Measurements from ENCODE around the gene PHLDA2.

The PHLDA2 gene

DNA sequence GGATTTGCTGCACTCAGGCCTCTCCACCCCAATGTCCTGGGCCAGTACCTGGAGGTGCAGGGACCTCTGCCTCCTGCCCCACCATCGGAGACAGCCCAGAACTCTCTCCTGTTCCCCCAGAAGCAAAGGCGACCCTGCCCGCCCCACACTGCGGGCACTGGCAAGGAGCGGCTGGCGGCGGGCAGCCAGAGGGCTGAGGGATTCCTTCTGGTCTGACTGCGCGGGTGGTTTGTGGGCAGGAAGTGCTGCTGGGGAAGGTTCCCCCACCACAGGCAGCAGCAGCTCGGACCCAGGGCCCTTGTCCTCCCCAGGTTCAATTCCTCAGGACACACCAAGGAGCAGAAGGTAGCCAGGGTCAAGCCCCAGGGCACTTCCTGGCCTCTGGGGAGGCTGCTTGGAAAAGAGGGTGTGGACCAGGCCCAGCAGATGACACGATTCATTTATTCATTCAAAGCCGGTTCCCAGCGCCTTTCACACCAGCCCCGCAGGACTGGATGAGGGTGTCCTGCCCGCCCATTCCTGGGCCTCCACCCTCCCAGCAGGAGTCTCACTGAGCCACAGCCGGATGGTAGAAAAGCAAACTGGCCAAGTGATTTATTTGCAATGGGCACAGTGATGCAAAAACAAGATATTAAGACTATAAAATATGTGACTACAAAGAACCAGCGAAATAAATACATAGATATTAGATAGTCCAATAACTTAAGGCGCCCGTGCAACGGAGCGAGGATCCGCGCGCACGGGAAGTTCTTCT, 1.2 kb downstream of the PHLDA2 start:
- no peak for DNase-seq

DNA sequence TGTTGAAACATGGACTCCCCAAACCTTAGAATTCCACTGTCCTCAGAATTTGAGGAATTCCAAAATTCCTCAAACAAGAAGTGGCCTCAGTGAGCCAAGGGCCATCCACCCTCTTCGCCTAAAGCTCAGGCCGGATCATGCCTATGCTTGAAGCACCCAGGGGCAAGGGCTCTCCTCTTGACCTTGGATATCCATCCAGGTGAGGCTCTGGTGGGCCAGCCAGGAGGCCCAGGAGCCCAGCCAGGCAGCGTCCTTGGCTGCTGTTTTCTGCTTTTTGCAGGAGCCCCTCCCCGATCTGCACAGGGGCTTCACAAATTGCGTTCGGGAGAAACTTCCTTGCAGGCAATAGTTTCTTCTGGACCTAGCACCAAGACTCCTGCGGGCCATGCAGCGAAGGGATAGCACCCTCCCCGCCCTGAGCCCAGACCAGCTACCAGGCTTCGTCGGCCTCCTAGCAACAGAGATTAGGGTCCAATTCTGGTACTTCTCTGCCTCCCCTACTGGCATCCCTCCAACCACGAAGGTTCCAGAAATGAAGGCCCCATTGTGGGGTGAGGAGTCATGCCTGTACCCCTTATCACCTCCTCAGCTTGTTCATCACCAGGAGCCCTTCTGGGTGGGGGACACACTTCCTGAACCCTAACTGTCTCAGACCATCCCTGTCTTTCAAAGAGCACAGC, 2.0 kb downstream of the PHLDA2 start:
- no peak for DNase-seq

DNA sequence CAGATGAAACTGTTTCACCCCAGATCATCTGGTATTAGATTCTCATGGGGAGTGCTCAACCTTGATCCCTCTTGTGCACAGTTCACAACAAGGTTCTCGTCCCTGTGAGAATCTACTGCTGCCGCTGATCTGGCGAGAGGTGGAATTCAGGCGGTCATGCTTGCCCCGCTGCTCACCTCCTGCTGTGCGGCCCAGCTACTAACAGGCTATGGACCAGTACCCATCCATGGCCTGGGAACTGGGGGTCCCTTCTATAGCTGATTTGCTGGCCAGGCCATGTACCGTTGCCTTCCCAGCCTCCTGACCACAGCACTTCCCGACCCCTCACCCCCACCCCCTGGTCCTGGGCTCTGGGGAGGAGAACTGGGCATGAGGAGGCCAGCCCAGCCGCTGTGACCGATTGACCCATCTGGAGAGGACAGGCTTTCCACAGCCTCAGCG, 2.6 kb downstream of the PHLDA2 start:
- no peak for DNase-seq

DNA sequence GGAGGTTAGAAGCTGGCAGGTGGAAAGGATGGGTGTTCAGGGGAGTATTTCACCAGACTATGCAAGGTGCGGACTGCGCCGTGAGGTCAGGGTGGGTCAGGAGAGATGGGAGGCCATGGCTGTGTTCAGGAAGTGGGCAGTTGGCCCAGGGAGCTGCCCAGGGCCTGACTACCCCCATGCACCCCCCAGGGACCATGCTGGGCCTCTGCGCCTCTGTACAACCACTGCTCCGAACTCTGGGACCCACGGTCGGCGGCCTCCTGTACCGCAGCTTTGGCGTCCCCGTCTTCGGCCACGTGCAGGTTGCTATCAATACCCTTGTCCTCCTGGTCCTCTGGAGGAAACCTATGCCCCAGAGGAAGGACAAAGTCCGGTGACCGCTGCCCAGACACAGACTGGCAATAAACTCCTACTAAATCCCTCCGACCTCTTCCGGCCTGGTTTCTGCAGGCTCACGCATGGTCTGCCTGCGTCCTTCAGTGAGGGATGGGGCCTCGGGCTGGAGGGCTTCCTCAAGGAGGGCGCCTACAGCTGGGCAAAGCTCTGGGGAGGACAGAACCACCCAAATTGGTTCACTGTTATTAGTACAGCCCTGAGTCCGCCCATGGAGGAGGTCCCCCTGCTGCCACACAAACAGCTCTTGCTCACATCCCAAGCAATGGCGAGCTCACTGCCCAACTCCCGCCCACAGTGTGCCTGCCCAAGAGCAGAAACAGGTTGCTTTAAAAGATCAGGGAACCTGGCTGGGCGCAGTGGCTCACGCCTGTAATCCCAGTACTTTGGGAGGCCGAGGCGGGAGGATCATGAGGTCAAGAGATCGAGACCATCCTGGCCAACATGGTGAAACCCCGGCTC, 4.2 kb downstream of the PHLDA2 start:
- no peak for DNase-seq

DNA sequence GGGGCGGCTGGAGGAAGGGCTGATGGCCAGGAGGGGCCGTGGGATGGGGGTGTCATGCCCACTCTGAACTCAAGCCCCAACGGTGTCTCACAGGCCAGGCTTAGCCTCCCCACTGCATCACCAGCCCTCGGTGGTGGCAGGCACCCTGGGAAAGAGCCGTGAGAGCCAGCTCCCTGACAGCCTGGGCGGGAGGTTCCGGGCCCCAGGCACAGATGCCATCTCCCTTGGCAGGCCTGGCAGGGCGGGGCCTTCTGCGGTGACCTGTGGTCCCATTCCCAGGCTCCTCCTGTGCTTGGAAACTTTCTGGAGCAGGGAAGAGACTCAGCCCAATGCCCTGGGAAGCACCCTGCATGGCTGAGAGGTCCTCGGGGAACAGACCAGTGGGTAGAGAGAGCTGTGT, 4.8 kb downstream of the PHLDA2 start:
- no peak for DNase-seq

DNA sequence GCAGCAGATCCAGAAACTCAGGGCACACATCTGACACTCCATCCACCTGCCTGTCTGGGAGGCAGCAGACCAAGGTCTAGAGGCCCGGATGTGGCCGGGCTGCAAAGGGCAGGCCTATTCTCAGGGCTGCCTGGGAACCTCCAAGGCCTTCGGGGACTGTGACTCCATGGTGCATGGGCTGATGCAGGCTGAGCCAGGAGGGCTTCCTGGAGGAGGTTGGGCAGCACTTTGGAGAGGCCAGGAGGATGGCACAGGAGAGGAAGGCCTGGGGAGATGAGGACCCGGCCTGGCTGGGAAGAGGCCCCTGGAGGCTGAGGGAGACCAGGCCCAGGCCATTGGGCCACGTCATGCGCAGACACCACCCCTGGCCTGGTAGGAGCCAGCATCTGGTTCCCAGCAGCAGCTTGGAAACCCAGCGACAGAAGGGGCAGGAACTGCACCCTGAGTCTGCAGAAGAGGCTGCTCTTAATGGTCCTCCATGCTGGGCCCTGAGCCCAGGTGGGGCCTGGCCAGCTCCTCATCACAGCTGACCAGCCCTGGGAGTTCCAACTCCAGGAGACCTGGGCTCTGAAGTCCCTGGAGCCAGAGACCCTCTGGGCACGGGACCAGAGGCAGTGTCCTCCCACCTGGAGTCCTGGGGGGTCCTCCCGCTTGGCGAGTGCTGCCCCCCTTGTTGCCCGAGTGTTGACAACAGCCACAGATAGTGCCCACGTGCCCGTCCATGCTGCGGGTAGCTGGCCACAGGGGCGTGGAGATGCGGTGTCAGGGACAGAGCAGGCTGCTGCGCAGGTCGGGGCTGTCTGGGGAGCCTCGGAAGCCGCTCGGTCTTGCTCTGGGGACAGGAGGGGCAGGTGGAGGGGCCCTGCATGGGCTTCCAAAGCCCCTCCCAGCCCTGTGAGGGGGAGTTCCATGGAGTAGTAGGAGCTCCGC, 5.5 kb downstream of the PHLDA2 start:
- no peak for DNase-seq

DNA sequence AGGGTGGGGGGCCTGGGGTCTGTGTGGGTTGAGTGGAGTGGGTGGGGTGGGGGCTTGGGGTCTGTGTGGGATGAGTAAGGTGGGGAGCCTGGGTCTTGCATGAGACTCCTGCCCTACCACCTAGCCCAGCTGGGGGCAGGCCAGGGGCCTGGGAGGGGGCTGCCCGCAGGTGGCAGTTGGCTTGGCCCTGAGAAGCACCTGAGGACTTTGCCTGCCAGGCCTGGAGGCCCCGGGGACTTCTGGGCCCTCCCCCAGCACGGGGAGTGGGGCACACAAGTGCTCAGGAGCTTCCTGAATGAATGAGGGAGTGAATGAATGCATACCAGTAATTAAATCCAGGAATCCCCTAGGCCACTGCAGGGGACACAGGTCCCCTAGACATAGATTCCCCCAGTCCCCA, 6.6 kb downstream of the PHLDA2 start:
- no peak for DNase-seq

DNA sequence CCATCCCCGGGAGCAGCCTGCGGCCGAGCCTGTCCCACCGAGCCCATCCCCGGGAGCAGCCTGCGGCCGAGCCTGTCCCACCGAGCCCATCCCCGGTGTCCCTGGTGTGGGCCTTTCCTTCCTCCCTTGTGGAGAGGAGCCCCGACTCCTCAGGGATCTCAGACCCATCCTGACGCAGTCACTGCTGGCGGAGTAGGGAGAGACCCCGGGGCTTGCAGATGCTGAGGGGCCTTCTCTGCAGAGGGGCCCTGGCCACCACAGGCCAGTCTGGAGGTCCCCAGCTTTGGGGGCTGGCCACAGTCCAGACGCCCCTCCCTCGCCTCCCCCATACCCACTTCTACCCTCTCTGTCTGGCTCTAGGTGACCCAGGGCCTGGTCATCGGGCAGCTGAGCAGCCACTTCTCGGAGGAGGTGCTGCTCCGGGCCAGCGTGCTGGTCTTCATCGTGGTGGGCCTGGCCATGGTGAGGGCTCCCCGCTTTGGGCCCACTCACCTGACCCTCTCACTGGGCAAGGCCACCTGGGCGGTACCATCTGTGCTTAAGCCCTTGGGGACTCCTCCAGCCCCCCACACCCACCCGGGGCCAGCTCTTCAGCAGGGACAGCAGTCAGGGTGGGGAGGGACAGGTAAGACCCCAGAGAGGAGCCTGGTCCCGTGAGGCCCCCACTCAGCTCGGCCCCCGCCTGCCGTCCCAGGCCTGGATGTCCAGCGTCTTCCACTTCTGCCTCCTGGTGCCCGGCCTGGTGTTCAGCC, 7.3 kb downstream of the PHLDA2 start:
- no peak for DNase-seq

DNA sequence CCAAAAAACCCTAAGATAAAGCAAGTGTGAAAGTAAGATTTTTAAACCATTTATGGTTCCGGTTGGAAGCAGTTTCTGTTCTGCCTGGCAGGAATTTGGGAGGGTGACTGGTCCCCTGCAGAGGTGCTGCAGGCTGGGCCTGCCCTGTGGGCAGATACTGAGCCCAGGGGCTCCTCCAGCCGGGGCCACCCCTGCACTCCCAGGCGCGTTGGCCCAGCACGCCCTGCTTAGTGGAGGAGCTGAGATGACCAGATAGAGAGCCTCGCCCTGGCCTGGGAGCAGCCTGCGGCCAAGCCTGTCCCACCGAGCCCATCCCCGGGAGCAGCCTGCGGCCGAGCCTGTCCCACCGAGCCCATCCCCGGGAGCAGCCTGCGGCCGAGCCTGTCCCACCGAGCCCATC, 8.0 kb downstream of the PHLDA2 start:
- no peak for DNase-seq

DNA sequence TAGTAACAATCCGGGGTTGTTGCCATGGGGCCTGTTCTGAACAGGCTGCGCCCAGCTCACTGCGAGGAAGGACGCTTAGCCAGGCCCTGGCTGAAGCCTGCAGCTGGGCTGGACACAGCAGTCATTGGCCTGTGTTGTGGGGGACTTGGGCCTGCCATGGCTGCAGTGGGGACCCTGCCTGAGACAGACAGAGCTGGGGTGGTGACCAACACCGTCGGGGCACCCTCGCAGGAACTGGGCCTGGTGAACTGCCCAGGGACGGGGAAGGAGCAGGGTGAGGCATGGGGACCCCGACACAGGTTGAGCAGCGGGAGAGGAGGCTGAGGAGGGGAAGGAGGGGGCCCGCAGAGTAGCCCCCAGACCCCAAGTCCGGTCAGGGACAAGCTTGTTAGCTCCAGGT, 8.9 kb downstream of the PHLDA2 start:
- no peak for DNase-seq

DNA sequence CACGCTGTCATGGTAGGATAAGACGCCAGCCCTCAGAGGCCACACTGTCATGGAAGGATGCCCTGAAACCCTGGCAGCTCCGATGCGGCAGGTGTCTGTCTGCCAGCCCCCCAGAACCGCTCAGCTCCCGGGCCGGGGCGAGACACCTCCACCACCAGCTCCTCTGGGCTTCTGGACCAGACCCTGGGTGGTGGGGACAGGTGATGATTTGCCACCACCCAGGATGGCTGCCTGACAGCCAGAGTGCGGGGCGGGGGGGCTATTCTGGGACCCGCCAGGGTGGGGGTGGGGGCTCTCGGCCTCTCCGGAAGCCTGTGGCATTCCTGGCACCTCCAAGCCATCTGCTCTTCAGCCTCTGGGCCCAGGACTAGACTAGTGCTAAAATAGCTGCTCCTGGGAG, 9.4 kb downstream of the PHLDA2 start:
- DNase-seq, result no peak

DNA sequence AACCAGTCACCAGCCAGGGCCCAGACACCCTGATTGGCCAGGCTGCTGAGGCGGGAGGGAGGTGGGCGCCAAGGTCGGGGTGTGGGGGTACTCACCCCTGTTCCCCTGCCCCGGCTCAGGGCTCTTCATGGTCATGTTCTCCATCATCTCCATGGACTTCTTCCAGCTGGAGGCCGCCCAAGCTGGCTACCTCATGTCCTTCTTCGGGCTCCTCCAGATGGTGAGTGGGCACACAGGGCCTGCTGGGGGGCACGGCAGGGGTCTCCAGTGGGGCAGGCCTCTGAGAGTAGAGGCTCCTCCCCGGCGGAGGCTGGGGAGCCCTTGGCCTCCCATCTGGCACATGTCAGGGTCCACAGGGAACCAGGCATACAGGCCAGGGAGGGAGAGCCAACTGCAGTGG, 10.0 kb downstream of the PHLDA2 start:
- no peak for DNase-seq

DNA sequence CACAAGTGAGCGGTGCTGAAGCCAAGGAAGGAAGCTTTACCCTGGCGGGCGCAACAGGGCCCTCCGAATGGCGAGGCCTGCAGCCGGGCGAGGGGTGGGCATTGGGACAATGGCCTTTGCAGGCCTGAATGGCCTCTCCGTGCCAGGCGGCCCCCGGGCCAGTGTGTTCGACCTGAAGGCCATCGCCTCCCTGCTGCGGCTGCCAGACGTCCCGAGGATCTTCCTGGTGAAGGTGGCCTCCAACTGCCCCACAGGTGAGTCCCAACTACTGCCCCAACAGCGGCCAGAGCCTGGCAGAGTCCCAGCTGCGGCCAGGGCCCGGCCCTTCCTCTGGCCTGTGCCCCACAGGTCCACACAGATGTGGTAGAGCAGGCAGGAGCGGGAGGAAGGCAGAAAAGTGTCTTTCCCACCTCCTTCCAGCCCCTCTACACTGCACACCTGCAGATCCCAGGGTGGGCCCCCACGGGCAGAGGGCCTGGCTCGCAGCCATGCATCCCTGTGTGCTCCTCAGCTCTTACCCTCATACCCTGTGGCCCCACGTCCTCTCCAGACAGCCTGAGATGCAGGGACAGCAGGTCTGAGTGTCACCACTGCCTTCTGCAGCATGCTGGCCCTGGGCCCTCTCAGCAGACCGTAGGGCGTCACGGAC, 11.3 kb downstream of the PHLDA2 start:
- no peak for DNase-seq

DNA sequence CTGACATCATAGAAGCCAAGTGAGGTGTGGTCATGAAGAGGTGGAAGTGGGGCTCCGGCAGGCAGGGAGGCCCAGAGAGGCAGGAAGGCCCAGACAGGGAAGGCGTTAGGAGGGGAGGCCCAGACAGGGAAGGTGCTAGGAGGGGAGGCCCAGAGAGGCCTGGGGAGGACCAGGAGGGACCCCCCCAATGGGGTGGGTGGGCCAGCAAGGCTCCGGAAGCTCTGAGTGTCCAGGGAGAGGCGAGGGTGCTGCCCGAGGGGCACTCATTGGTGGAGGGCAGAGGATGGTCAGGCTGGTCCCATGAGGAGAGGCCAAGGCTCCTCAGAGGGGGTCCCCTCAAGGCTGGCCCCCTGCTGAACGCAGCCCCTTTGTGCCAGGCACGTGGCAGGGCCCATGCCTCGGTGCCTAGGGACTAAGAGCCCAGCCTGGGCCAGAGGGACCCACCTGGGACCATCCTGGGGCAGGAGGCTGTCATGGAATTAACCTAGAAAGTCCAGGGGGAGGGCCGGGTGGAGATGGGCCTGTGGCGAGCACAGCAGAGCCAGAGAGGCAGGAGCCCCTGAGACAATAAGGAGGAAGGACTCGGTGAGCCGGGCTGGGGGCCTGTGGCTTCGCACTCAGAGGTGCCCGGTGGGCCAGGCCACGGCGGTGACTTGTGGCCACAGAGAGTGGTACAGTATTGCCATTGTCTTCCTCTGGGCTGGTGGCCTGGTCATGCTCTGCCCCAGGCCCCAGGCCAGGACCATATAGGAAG, 12.2 kb downstream of the PHLDA2 start:
- no peak for DNase-seq

DNA sequence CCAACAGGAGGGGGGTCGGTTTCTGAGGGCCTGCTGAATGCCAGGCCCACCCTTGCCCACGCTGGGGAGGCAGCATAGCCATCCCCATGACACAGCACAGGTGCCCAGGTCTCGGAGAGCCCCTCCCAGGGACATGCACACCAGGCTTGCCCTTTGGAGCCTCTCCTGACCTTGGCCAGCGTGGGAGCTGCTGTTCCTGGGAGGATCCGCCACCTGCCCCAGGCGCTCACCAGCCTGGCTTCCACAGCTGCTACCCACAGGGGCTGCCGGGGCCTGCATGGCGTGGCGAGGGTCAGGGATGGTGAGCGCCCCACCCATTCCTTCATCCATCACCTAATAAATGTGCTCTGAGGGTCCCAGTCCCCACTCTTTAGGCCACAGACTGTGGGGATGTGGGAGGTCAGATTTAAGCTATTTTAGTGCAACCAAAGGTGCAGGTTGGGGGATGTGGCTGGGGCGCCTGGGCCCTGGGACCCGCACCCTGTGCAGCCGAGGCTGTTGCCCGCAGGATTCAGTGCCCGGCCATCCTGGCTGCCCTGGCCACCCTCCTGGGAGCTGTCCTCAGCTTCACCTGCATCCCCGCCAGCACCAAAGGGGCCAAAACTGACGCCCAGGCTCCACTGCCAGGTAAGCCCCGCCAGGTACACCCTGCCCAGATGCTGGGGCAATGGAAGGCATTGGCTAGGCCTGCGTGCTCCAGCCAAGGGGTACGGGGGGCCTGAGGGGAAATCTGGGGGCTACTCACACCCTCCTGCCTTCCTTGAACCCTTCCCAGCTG, 12.9 kb downstream of the PHLDA2 start:
- no peak for DNase-seq

DNA sequence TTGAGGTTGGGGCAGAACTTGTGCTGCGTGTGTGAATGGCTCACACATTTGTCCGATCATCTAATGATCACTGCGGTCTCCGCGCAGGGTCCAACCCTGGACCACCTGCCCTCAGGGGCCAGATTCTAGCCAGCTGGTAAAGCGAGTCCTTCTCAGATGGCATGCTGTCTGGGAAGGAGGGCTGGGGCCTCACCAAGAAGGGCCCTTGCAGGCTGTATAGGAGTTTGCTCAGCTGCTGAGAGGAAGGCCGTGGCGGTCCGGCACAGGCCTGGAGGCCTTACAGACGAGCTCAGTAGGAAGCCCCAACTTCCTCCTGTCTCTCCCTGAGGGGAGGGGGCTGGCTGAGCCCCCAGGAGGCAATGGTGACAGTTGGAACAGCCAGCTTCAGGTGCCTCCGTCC, 13.7 kb downstream of the PHLDA2 start:
- no peak for DNase-seq

DNA sequence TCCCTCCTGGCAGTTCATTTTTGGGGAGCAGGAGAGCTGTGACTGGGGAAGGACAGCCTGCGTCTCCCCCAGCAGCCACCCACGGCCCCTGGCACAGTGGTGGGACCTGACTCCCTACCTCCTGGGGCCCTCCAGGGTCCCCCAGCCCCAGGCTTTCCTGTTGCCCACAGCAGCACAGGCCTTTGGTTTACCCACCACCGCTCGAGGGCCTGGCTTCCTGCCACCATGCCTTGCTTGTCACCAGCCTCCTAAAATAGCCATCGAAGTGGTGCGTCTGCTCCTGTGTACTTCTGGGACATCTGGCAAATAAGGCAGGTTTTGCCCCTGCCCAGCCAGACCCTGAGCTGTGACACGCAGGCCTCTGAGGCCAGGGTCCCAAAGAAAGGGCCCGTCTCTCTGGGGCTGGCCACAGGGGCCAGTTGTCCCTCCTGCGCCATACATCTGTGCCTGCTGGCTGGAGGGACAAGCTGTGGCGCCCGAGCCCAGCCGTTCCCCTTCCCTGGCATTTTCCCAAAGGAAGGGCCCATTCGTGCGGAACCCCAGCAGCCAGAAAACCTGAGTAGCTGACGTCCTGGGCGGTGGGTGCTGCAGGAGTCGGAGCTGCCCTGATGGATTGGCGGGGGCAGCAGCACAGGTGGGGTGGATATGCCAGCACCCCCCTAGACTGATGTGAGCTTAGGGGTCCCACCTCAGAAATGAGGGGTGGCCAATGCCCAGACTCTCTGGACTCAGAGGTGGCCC, 14.6 kb downstream of the PHLDA2 start:
- peak; percentile 33 for DNase-seq

DNA sequence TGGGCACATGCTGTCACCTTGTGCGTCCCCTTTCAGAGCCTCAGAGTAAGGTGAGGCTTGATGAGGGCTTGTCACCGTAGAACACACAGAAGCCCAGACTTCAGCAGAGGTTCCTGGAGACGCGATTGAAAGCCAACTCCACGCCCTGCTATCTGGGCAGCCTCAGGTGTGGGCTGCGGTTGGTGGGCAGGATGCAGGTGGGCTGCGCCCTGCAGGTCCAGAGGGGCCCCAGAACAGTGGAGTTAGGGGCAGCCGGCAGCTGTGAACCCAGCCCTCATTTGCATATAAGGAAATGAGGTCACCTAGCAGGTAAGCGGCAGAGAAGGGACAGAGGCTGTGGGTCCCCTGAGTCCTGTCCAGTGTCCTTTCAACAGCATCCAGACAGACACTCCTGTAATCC, 15.4 kb downstream of the PHLDA2 start:
- DNase-seq, result no peak

DNA sequence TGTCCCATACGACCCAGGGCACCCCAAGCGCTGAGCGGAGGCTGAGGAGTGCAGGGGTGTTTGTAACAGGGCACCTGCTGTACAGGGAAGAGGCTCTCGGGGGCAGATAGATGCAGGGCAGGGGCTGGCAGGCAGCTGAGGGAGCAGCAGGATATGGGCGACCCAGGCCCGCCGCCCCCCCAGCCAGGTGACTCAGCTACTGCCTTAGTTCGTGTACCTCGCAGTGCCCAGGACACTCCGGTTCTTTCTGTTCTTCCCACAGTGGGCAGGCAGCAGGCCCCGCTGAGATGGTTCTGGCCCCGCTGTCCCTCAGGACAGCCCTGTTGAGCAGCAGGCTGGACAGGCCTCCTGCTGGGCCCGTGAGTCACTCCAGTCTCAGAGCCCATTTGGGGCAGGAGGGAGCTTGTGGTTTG, 16.2 kb downstream of the PHLDA2 start:
- no peak for DNase-seq
